SU-DHL-6 (cell line): Measurements from ENCODE around the gene PTPRN2.

Source experiments
- H2AFZ ChIP-seq: fragments of 200-600 bp; sonication (generic); 2 replicates; pipeline ENCODE4 v1.6.1; 2014; ENCODE audit warnings: low read depth, mild to moderate bottlenecking, moderate library complexity, mixed read lengths, antibody characterized with exemption, low read length; ENCODE audit not compliant: severe bottlenecking
- H3F3A ChIP-seq: fragments of 200-600 bp; shearing (Covaris generic); 2 replicates; pipeline ENCODE4 v1.6.0; 2016; ENCODE audit warnings: antibody characterized with exemption, mild to moderate bottlenecking; ENCODE audit not compliant: insufficient read depth
- H3K27ac ChIP-seq: fragments of 200-600 bp; sonication (generic); 2 replicates; pipeline ENCODE4 v1.5.1; 2016; ENCODE audit warnings: low read depth, mild to moderate bottlenecking, low read length, moderate library complexity, mixed read lengths
- H3K27me3 ChIP-seq: fragments of 200-600 bp; sonication (generic), shearing (Covaris generic); 2 replicates; pipeline ENCODE4 v1.6.0; 2014; ENCODE audit warnings: mild to moderate bottlenecking, low read length
- H3K36me3 ChIP-seq: fragments of 200-600 bp; sonication (generic); 2 replicates; pipeline ENCODE4 v1.6.1; 2014; ENCODE audit warnings: mild to moderate bottlenecking, low read length, mixed read lengths
- H3K4me2 ChIP-seq: fragments of 300-600, 200-600 bp; shearing (Covaris generic), sonication (generic); 2 replicates; pipeline ENCODE4 v1.6.0; 2014; ENCODE audit warnings: low read length, low read depth, mild to moderate bottlenecking; ENCODE audit not compliant: poor library complexity, severe bottlenecking
- H3K4me3 ChIP-seq: fragments of 200-600 bp; sonication (generic); 2 replicates; pipeline ENCODE4 v1.5.1; 2014; ENCODE audit warnings: antibody characterized with exemption, low read length, mild to moderate bottlenecking, mixed read lengths; ENCODE audit not compliant: insufficient read depth, poor library complexity, severe bottlenecking
- H3K79me2 ChIP-seq: fragments of 200-600 bp; sonication (generic); 2 replicates; pipeline ENCODE4 v1.6.1; 2014; ENCODE audit warnings: mild to moderate bottlenecking, low read length, moderate library complexity; ENCODE audit not compliant: insufficient read depth
- H3K9ac ChIP-seq: fragments of 200-600 bp; sonication (generic); 2 replicates; pipeline ENCODE4 v1.7.0; 2014; ENCODE audit warnings: mild to moderate bottlenecking, low read length
- H3K9me2 ChIP-seq: fragments of 200-600 bp; sonication (generic); replicated peaks from 2 replicates; pipeline ENCODE4 v1.6.1; 2014; ENCODE audit warnings: low read length; ENCODE audit not compliant: insufficient read depth
- H3K9me3 ChIP-seq: fragments of 200-600 bp; sonication (generic); 2 replicates; pipeline ENCODE4 v1.6.1; 2014; ENCODE audit warnings: low read length, mixed read lengths; ENCODE audit not compliant: insufficient read depth
- H4K20me1 ChIP-seq: fragments of 200-600 bp; sonication (generic); 2 replicates; pipeline ENCODE4 v1.6.1; 2014; ENCODE audit warnings: low read depth, mild to moderate bottlenecking, antibody characterized with exemption, low read length, moderate library complexity, mixed read lengths
- CTCF ChIP-seq: fragments of 200-600 bp; sonication (generic); IDR thresholded peaks from one replicate; pipeline ENCODE4 v1.5.1; 2017; ENCODE audit warnings: antibody characterized with exemption, mild to moderate bottlenecking, low read length, moderate library complexity; ENCODE audit not compliant: insufficient read depth, poor library complexity, severe bottlenecking
- EZH2phosphoT487 ChIP-seq: fragments of 200-600 bp; sonication (generic), shearing (Covaris generic); conservative IDR thresholded peaks from 2 replicates; pipeline ENCODE4 v1.6.1; 2018; ENCODE audit warnings: mild to moderate bottlenecking, antibody characterized with exemption, low read length, moderate library complexity, mixed read lengths

Gene PTPRN2

GRCh38 chr7:157808042-157808441, 779.6 kb downstream of the PTPRN2 start:
- Histone ChIP-seq H3K36me3 (no peaks in the 10 kb centered on the region), H4K20me1 (no peaks in the 10 kb centered on the region), H3K9me3 (no peaks in the 10 kb centered on the region), H2AFZ (no peak overlapping the region), H3F3A (no peaks in the 10 kb centered on the region), H3K4me2 (no peak overlapping the region), H3K9ac (no peak overlapping the region), H3K9me2 (no peaks in the 10 kb centered on the region), H3K79me2 (no peaks in the 10 kb centered on the region), H3K27me3 (no peaks in the 10 kb centered on the region), H3K4me3 (no peak overlapping the region), H3K27ac (no peak overlapping the region)
- TF ChIP-seq EZH2phosphoT487 (no peak), CTCF (no peak)

GRCh38 chr7:157807510-157807909, 780.1 kb downstream of the PTPRN2 start:
- Histone ChIP-seq H3K4me2 (no peak overlapping the region), H3K9me3 (no peaks in the 10 kb centered on the region), H3K9ac (no peak overlapping the region), H2AFZ (no peak overlapping the region), H3K36me3 (no peaks in the 10 kb centered on the region), H3K79me2 (no peaks in the 10 kb centered on the region), H4K20me1 (no peaks in the 10 kb centered on the region), H3K27ac (no peak overlapping the region), H3K9me2 (no peaks in the 10 kb centered on the region), H3K4me3 (no peak overlapping the region), H3F3A (no peaks in the 10 kb centered on the region), H3K27me3 (no peaks in the 10 kb centered on the region)
- TF ChIP-seq EZH2phosphoT487 (no peak), CTCF (no peak)

DNA sequence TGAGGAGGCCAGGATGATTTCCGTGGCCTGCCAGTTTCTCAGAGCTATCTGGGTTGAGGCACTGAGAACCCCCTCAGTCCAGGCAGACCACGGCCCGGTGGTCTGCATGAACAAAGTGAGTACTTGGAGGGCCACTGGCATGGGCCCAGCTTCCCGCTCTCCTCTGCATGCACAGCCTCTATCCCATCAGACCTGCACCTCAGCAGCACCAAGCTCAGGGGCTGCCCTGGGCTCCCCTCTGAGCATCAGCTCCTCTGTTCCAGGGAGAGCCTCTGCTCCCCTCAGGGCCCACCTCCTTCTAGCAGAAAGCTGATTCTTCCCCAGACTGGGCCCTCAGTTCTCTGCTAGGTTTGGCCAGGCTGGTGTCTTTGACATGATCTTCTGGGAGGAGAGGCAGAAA, 780.9 kb downstream of the PTPRN2 start:
- no peak overlapping the region for H3K4me2 ChIP-seq
- no peak overlapping the region for H3K9ac ChIP-seq
- no peak overlapping the region for H3K4me3 ChIP-seq
- no peaks in the 10 kb centered on the region for H3K27me3 ChIP-seq
- no peaks in the 10 kb centered on the region for H3K9me2 ChIP-seq
- no peak overlapping the region for H3K27ac ChIP-seq
- H2AFZ ChIP-seq = no peak overlapping the region
- no peaks in the 10 kb centered on the region for H3K9me3 ChIP-seq
- H3F3A ChIP-seq = no peaks in the 10 kb centered on the region
- H3K79me2 ChIP-seq = no peaks in the 10 kb centered on the region
- H3K36me3 ChIP-seq = no peaks in the 10 kb centered on the region
- H4K20me1 ChIP-seq = no peaks in the 10 kb centered on the region
- TF ChIP-seq CTCF (no peak), EZH2phosphoT487 (no peak)

DNA sequence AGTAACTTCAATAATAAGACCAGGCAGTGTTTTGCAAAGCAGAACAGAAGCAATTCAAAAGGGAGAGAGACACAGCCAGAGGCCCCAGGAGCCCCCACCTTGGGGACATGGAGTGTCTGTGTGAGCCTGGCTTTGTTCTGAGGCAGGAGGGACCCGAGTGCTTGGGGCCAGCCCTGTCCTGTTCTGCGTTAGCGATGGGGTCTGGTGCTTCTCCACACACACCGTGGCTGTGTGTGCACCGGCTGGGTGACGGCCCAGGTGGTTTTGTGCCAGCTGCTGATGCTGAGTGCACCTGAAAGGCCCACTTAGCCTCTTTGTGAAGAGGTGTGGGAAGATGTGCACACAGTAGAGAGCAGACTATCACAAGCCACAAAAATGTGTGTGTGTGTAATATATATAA, 781.9 kb downstream of the PTPRN2 start:
- H3K36me3 ChIP-seq = no peaks in the 10 kb centered on the region
- H3K4me2 ChIP-seq = no peak overlapping the region
- no peaks in the 10 kb centered on the region for H3K9me3 ChIP-seq
- no peak overlapping the region for H2AFZ ChIP-seq
- no peak overlapping the region for H3K27ac ChIP-seq
- TF ChIP-seq CTCF (no peak), EZH2phosphoT487 (no peak)
- H3K9me2 ChIP-seq = no peaks in the 10 kb centered on the region
- H3K27me3 ChIP-seq = no peaks in the 10 kb centered on the region
- no peaks in the 10 kb centered on the region for H3F3A ChIP-seq
- H4K20me1 ChIP-seq = no peaks in the 10 kb centered on the region
- H3K79me2 ChIP-seq = no peaks in the 10 kb centered on the region
- H3K4me3 ChIP-seq = no peak overlapping the region
- no peak overlapping the region for H3K9ac ChIP-seq
